Measurements from ENCODE around the gene ANAPC15. TPM values are rescaled to one million over a fixed set of nuclear protein-coding genes. Genes with fewer than 3 reads are reported as not detected.

ANAPC15 gene
- total RNA-seq, 1 experiment from 2014 or later: 65.6 TPM

DNA sequence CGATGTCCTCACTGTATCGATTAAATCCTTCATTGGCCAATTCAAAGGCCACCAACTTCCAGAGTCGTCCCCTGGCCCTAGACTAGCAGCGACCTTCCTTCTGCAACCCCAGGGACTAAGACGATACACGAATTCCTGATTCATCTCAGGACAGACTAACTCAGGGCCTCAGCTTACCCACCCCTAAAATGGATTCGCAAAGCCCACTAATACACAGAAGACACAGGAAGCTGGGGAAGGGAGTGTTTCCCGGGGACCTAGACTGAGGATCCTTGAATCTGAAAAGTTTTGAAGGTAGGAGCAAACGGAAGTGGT lies 9.9 kb downstream of the ANAPC15 start (continued):
- TF ChIP-seq, protein P1, sequence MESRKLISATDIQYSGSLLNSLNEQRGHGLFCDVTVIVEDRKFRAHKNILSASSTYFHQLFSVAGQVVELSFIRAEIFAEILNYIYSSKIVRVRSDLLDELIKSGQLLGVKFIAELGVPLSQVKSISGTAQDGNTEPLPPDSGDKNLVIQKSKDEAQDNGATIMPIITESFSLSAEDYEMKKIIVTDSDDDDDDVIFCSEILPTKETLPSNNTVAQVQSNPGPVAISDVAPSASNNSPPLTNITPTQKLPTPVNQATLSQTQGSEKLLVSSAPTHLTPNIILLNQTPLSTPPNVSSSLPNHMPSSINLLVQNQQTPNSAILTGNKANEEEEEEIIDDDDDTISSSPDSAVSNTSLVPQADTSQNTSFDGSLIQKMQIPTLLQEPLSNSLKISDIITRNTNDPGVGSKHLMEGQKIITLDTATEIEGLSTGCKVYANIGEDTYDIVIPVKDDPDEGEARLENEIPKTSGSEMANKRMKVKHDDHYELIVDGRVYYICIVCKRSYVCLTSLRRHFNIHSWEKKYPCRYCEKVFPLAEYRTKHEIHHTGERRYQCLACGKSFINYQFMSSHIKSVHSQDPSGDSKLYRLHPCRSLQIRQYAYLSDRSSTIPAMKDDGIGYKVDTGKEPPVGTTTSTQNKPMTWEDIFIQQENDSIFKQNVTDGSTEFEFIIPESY (IDR thresholded peaks at IDR 0.05; ENCODE audit: extremely low read depth, insufficient replicate concordance, low read length): no peak

- RAD21 ChIA-PET (ENCODE audit: low non-redundant PET in 1 of 2, low total read pairs in 2 of 2, uncharacterized antibody in 2 of 2, unreplicated experiment in 2 of 2): interaction anchor here in 1 of 2 experiments (0.6 kb wide), 1 partner anchor 10 kb away, joined by 3 read pairs; the partner anchor contains the start of gene ANAPC15
- DNase-seq (ENCODE audit: low read depth, low spot score): no peak
These were observed 10.3 kb downstream of the ANAPC15 start for GRCh38 chr11:72102162-72102561.

DNA sequence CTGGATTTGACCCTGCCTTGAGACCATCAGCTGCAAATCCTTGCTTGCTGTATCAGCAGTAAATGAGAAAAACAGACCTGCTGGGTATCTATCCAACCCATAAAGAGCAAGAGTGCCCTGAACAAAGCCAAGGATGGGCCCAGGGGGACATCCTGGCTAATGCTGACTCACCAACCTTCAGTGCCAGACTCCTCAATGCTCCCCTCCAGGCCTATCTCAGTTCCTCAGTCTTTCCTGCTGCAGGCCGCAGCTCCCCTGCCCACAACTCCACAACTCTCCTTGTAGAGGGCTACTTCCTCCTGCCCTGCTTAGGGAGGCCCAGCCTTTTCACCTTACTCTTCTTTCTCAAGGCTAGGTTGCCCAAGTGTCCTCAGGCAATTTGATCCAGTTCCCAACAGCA lies 12.0 kb downstream of the ANAPC15 start:
- ATAC-seq (no peak), DNase-seq (ENCODE audit: low read depth, low spot score) (no peak)
- H3K27ac ChIP-seq (ENCODE audit: low read depth, low read length): no peak overlapping the region
- CTCF ChIA-PET: no interaction called here
- peaks cover 13 to 18% of the 10 kb centered on the region in 2 experiments; a peak in 3 of 4 replicates for H3K36me3 ChIP-seq (ENCODE audit: control insufficient read depth in 1 of 2, insufficient read depth in 2 of 2, low read length in 2 of 2)
- no peak overlapping the region for H3K4me2 ChIP-seq (ENCODE audit: low read length)
- no peak overlapping the region for H3K9ac ChIP-seq (ENCODE audit: low read length)
- H2AFZ ChIP-seq (ENCODE audit: low read depth, low read length, poor library complexity, severe bottlenecking): no peak overlapping the region
- no TSS peak for BruUV-seq (replicated peaks)
- POLR2A ChIA-PET: interaction anchor here (1.4 kb wide), 1 partner anchor 12 kb away, joined by 3 read pairs; the partner anchor contains the start of gene ANAPC15
- TF ChIP-seq JUND (IDR thresholded peaks at IDR 0.05) (no peak), ELF1 (IDR thresholded peaks at IDR 0.05; ENCODE audit: borderline replicate concordance, low read depth) (no peak), ZNF274 (IDR thresholded peaks at IDR 0.05; ENCODE audit: low read depth, low read length) (no peak), TCF7L2 (IDR thresholded peaks at IDR 0.05; ENCODE audit: borderline replicate concordance, extremely low read depth, insufficient read depth, insufficient read length) (no peak), CTCF (IDR thresholded peaks at IDR 0.05 in 2 of 3, conservative IDR thresholded peaks at IDR 0.05 in 1 of 3; ENCODE audit: borderline replicate concordance in 1 of 3, insufficient read depth in 1 of 3, low read depth in 2 of 3, low read length in 2 of 3) (no peak), SP1 (IDR thresholded peaks at IDR 0.05; ENCODE audit: low read depth) (no peak), EZH2phosphoT487 (IDR thresholded peaks at IDR 0.05; ENCODE audit: borderline replicate concordance) (no peak)
- TF ChIP-seq, protein P1 (IDR thresholded peaks at IDR 0.05; ENCODE audit: extremely low read depth, insufficient replicate concordance, low read length): no peak
- no peaks in the 10 kb centered on the region for H3K9me3 ChIP-seq (ENCODE audit: control insufficient read depth in 1 of 2, insufficient read depth in 1 of 2, low read depth in 1 of 2, low read length in 2 of 2)
- H3K4me1 ChIP-seq (ENCODE audit: control insufficient read depth in 1 of 2, insufficient read depth in 2 of 2, low read length in 2 of 2): peaks cover 11 to 18% of the 10 kb centered on the region in 2 experiments; a peak in 3 of 4 replicates
- no peaks in the 10 kb centered on the region for H4K20me1 ChIP-seq (ENCODE audit: insufficient read depth)
- peaks cover 36% of the 10 kb centered on the region for H3K79me2 ChIP-seq (ENCODE audit: insufficient read depth, low read length)
- no peaks in the 10 kb centered on the region for H3K9me2 ChIP-seq (ENCODE audit: insufficient read depth)
- H3K4me3 ChIP-seq (replicated peaks in 1 of 2; ENCODE audit: low read depth in 1 of 2, low read length in 2 of 2): no peak overlapping the region
- no peaks in the 10 kb centered on the region for H3K27me3 ChIP-seq (ENCODE audit: insufficient read depth, low read length)
- intact Hi-C loops (cut with micrococcal nuclease): loop anchor here (5.0 kb wide), 1 partner anchor 122 kb away; the partner anchor contains the start of gene INPPL1
- RAD21 ChIA-PET (ENCODE audit: low non-redundant PET in 1 of 2, low total read pairs in 2 of 2, uncharacterized antibody in 2 of 2, unreplicated experiment in 2 of 2): no interaction called here

More at GRCh38 chr11:72102162-72102561, 10.3 kb downstream of the ANAPC15 start:
- Histone ChIP-seq H3K79me2 (ENCODE audit: insufficient read depth, low read length) (peaks cover 36% of the 10 kb centered on the region), H3K4me2 (ENCODE audit: low read length) (peak overlapping the region; percentile 90), H3K9me3 (ENCODE audit: control insufficient read depth in 1 of 2, insufficient read depth in 1 of 2, low read depth in 1 of 2, low read length in 2 of 2) (no peaks in the 10 kb centered on the region), H3K27me3 (ENCODE audit: insufficient read depth, low read length) (no peaks in the 10 kb centered on the region), H3K9ac (ENCODE audit: low read length) (peak overlapping the region; percentile 95), H3K27ac (ENCODE audit: low read depth, low read length) (peak overlapping the region; percentile 80), H3K4me1 (ENCODE audit: control insufficient read depth in 1 of 2, insufficient read depth in 2 of 2, low read length in 2 of 2) (peaks cover 11 to 18% of the 10 kb centered on the region in 2 experiments; a peak in 3 of 4 replicates), H4K20me1 (ENCODE audit: insufficient read depth) (no peaks in the 10 kb centered on the region), H3K4me3 (replicated peaks in 1 of 2; ENCODE audit: low read depth in 1 of 2, low read length in 2 of 2) (peak overlapping the region; percentile 89 to 99), H2AFZ (ENCODE audit: low read depth, low read length, poor library complexity, severe bottlenecking) (no peak overlapping the region), H3K36me3 (ENCODE audit: control insufficient read depth in 1 of 2, insufficient read depth in 2 of 2, low read length in 2 of 2) (peaks cover 11 to 18% of the 10 kb centered on the region in 2 experiments; a peak in 3 of 4 replicates), H3K9me2 (ENCODE audit: insufficient read depth) (no peaks in the 10 kb centered on the region)
- intact Hi-C loops (cut with micrococcal nuclease): loop anchor here (5.0 kb wide), 1 partner anchor 120 kb away; the partner anchor contains the start of gene INPPL1
- TF ChIP-seq ZFX (IDR thresholded peaks at IDR 0.05) (no peak), SP1 (IDR thresholded peaks at IDR 0.05; ENCODE audit: low read depth) (no peak)
- POLR2A ChIA-PET: no interaction called here
- BruUV-seq (replicated peaks): TSS peak; percentile 67
- ATAC-seq: no peak
- CTCF ChIA-PET: no interaction called here

All from HCT116 (cell line).